ENCODE data around the gene HSPA4.
"Not testable (repeated sequence)": the region's sequence is repeated elsewhere in the genome, so short reads cannot be mapped to it uniquely, and the experiment has no call there.

Gene HSPA4

DNA sequence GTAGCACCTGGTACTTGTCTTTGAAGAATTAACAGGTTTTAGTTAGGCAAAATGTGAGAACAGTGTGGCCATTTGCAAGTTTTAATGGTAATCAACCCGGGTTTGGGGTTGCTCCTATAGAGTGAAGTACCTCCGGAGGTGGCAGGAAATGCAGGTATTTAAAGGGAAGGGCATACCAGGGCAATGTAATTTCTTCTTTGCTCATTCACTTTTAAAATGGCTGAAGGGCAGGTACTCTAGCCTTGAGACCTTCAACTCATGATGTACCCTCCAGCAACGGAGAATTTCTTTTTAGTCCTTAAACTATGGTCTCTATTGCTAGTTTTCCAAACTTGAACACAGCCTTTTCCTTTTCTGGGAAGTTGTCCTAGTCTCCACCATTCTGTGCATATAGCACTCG, 1.3 kb upstream of the HSPA4 start:
- DNase-seq (ENCODE audit: low read depth): no peak

GRCh38 chr5:133051061-133051541, 712 bp upstream of the HSPA4 start:
- DNase-seq (ENCODE audit: low read depth): no peak

- no peak for DNase-seq (ENCODE audit: low read depth)
Measured at GRCh38 chr5:133052317-133053175, 733 bp downstream of the HSPA4 start.

DNA sequence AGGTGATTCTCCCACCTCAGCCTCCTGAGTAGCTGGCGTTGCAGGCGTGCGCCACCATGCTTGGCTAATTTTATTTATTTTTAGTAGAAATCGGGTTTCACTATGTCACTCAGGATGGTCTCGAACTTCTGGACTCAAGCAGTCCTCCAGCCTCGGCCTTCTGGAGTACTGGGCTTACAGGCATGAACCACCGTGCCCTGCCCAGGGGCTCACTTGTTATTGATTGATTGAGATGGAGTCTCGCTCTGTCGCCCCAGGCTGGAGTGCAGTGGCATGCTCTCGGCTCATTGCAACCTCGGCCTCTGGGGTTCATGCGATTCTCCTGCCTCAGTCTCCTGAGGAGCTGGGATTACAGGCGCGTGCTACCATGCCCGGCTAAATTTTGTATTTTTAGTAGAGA, 1.6 kb downstream of the HSPA4 start:
- DNase-seq (ENCODE audit: low read depth): no peak

GRCh38 chr5:133054697-133055471, 3.1 kb downstream of the HSPA4 start:
- no peak for DNase-seq (ENCODE audit: low read depth)

GRCh38 chr5:133056891-133057290, 5.1 kb downstream of the HSPA4 start:
- DNase-seq (ENCODE audit: low read depth): no peak

DNA sequence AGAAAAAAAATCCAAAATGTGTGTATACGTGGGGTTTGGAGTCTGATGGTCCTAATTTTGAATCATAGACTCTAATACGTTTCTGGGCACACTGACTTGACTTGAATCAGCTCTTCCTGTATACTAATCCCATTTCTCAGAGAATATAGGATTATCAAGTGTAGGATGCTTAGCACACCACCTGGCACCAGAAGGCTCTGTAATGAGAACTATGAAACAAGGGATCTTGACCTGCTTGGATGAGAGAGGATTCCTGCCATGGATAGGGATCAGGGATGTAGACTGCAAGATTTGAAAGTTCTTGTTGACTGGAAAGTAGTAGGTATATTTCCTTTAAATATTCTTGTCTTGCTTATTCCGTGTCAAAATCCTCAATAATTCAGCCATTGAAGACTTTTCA, 7.8 kb downstream of the HSPA4 start:
- DNase-seq (ENCODE audit: low read depth): no peak

GRCh38 chr5:133062276-133062675, 10.5 kb downstream of the HSPA4 start:
- no peak for DNase-seq (ENCODE audit: low read depth)

DNA sequence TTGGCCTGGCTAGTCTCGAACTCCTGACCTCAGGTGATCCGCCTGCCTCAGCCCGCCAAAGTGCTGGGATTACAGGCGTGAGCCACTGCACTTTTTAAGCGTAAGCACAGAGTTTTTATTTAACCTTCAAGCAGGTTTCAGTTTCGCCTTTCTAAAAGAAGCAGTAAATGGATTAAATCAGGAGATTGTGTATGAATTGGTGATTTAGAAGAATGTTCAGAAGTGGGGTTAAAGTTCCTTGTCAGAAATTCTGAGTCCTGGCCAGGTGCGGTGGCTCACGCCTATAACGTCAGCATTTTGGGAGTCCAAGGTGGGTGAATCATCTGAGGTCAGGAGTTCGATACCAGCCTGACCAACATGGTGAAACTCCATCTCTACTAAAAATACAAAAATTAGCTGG, 12.2 kb downstream of the HSPA4 start:
- no peak for DNase-seq (ENCODE audit: low read depth)

DNA sequence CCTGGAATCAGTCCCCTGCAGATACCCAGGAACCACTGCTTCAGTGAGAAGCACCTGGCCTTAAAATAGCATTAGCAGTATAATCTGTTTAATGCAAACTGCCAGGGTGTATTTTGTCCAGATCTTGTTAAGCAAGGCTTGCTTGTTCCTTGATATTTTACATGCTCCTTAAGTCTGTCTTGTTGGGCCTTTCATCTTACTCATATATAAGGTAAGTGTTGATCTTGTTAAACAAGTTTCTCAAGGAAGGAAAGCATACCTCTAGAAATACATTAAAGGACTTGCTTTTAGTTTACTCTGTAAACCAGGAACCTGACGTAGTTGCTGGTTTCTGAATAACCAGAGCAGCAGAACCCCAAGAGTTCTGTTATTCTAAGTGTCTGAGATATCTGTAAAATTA, 13.7 kb downstream of the HSPA4 start:
- no peak for DNase-seq (ENCODE audit: low read depth)

GRCh38 chr5:133066045-133066444, 14.2 kb downstream of the HSPA4 start:
- DNase-seq (ENCODE audit: low read depth): no peak

DNA sequence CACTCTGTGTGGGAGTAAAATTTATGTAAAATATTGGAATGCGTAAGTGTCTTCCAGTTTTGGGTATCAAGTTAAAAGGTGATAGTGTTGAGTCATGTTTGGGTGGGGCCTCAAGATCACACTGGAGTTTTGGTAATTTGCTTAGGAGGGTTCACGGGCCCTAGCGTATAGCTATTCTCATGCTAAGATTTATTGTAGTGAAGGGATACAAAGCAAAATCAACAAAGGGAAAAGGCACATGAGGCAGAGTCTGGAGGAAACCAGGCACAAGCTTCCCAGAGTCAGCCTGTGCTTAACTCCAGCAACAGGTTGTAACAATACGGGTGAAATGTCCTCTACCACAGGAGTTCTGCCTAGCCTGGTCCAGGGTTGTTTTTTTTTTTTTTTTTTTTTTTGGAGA, 20.2 kb downstream of the HSPA4 start:
- no peak for DNase-seq (ENCODE audit: low read depth)

GRCh38 chr5:133075572-133076536, 24.0 kb downstream of the HSPA4 start:
- peak; percentile 28 for DNase-seq (ENCODE audit: low read depth)

DNA sequence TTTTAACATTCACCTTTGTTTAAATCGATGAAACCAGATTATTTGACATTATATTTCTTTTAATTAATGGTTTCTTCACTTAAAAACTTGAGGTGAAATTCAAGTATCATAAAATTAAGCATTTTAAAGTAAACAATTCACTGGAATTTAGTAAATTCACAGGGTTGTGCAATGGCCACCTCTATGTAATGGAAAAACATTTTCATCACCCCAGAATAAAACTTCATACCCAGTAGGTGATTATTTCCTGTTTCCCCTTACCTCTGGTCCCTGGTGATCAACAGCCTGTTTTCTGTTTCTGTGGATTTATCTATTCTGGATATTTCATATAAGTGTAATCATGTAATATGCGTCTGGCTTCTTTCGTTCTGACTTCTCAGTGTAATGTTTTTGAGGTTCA, 27.2 kb downstream of the HSPA4 start:
- DNase-seq (ENCODE audit: low read depth): no peak

- DNase-seq (ENCODE audit: low read depth): no peak
Measured at GRCh38 chr5:133081036-133081435, 29.2 kb downstream of the HSPA4 start.

- DNase-seq (ENCODE audit: low read depth): peak; percentile 3
Measured at GRCh38 chr5:133081703-133082102, 29.9 kb downstream of the HSPA4 start.

- DNase-seq (ENCODE audit: low read depth): no peak
Measured at GRCh38 chr5:133082128-133082527, 30.3 kb downstream of the HSPA4 start.

- DNase-seq (ENCODE audit: low read depth): no peak
Measured at GRCh38 chr5:133083901-133084300, 32.1 kb downstream of the HSPA4 start.

DNA sequence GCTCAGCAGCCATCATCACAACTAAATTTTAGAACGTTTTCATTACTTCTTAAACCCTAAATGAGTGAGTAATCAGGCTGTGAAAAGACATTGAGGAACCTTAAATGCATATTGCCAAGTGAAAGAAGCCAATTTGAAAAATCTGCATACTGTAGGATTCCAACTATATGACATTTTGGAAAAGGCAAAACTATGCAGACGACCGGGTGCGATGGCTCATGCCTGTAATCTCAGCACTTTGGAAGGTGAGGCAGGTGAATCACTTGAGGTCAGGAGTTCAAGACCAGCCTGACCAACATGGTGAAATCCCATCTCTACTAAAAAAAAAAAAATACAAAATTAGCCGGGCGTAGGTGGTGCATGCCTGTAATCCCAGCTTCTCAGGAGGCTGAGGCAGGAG, 33.4 kb downstream of the HSPA4 start:
- DNase-seq (ENCODE audit: low read depth): not testable (repeated sequence)

GRCh38 chr5:133086366-133086875, 34.6 kb downstream of the HSPA4 start:
- no peak for DNase-seq (ENCODE audit: low read depth)

DNA sequence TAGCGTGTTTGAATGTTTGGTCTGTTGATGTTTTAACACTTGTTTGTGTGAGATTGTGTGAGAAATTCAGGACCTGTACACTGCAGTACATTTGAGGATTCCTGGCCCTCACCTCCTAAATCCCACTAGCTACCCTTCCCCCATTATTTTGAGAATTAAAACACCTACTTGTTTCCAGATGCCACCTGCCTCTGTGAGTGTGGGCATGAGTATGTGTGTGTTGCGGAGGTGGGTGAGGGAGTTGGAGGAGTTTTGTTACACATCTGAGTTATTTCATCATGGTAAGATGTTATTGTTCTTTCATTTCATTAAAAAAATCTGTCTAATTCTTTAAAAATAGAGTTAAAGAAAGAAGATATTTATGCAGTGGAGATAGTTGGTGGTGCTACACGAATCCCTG, 36.3 kb downstream of the HSPA4 start:
- DNase-seq (ENCODE audit: low read depth): no peak

GRCh38 chr5:133091034-133091433, 39.2 kb downstream of the HSPA4 start:
- DNase-seq (ENCODE audit: low read depth): no peak
